ENCODE measurements around the gene ISM1. TPM values are rescaled to one million over a fixed set of nuclear protein-coding genes. Genes with fewer than 3 reads are reported as not detected.

Gene ISM1
- total and polyA plus RNA-seq, 2 of the 13 experiments (the other 11 are each of a cell fraction or from before 2014, with no cell fraction given), result 0.40 to 1.4 TPM

DNA sequence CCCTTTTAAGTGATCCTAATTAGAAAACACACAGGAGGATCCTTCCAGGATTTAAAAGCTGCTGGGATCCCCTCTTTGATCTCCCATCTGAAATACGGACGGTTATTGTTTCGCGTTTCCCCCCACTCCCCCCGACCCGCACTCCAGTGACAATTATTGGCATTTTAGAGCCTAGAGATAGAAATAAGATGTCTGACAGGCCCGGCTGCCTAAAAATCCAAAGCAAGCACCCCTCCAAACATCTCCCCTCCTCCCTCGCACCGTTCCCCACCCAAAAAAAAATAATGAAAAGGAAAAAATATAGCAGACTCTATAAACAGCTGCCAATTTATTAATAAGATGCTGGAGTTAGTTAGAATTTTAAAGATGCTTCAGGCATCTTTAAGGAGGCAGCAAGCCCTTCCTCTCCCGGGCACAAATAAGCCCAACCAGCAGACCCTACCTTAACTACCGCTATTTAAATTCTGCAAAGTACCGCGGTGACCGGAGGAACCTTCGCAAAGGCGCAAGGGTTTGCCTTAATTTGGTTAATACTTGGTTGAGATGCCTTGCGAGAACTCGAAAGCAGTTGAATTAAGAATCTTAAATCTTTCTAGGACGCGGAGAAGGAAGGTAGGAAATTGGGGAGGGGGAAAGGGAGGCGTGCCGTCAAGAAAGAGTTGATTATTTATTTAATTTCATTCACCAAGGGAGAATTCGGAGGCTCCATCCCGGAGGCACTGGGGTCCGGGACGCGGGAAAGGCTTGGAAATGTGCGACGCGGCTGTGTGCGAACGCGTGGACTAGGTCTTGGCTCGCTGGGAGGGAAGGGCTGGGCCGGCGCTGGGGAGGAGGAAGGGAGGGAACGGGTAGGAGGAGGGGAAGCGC is 1.5 kb upstream of the ISM1 start:
- intact Hi-C loops (cut with micrococcal nuclease; ENCODE audit: unreplicated experiment) (loop anchor here (5.0 kb wide), 1 partner anchor 328 kb away; no protein-coding TSS in a partner anchor), in situ Hi-C loops (cut with HindIII; ENCODE audit: extremely low pct_ligation_motif_present, low pct_unique_long_range_greater_than_20kb) (no loop called here)
- Histone ChIP-seq H3K9ac (ENCODE audit: insufficient read depth, low read depth, low read length) (no peak overlapping the region), H3K4me1 (ENCODE audit: insufficient read depth, low read length) (peaks cover 34% of the 10 kb centered on the region), H3K27ac (ENCODE audit: extremely low read length, insufficient read depth, low read length) (no peak overlapping the region), H3K79me2 (ENCODE audit: insufficient read depth, low read length) (no peaks in the 10 kb centered on the region), H3K4me2 (ENCODE audit: low read depth, low read length) (peak overlapping the region; percentile 94), H3K36me3 (replicated peaks in 1 of 2; ENCODE audit: control insufficient read depth in 1 of 2, insufficient read depth in 2 of 2, low read length in 2 of 2) (no peaks in the 10 kb centered on the region), H3K27me3 (ENCODE audit: control insufficient read depth in 1 of 2, insufficient read depth in 2 of 2, low read length in 2 of 2) (peaks cover 0 to 42% of the 10 kb centered on the region in 2 experiments; a peak in 3 of 5 replicates), H4K20me1 (ENCODE audit: insufficient read depth, low read length) (no peaks in the 10 kb centered on the region), H3K9me3 (ENCODE audit: low read length) (no peaks in the 10 kb centered on the region), H3K4me3 (replicated peaks in 1 of 3; ENCODE audit: insufficient read depth in 1 of 3, low read depth in 2 of 3, low read length in 3 of 3) (peak overlapping the region in 2 of 3 experiments; percentile 77 to 81; a peak in 3 of 6 replicates), H2AFZ (ENCODE audit: low read length) (no peak overlapping the region)
- TF ChIP-seq ZNF781 (CRISPR knock-in tag; IDR thresholded peaks at IDR 0.05; ENCODE audit: borderline replicate concordance, not compliant biosample characterization) (peak; percentile 0), SP4 (CRISPR knock-in tag; IDR thresholded peaks at IDR 0.05) (0 out of 2 replicates have a peak, but pooled peaks have one; percentile 1), PCBP2 (optimal IDR thresholded peaks at IDR 0.05; ENCODE audit: low read depth, low read length, poor library complexity, severe bottlenecking) (peak; percentile 70), HNRNPK (IDR thresholded peaks at IDR 0.05; ENCODE audit: low read depth, low read length, poor library complexity, severe bottlenecking) (peak; percentile 42), ZNF430 (CRISPR knock-in tag; IDR thresholded peaks at IDR 0.05) (no peak)
- TF ChIP-seq, protein P1, sequence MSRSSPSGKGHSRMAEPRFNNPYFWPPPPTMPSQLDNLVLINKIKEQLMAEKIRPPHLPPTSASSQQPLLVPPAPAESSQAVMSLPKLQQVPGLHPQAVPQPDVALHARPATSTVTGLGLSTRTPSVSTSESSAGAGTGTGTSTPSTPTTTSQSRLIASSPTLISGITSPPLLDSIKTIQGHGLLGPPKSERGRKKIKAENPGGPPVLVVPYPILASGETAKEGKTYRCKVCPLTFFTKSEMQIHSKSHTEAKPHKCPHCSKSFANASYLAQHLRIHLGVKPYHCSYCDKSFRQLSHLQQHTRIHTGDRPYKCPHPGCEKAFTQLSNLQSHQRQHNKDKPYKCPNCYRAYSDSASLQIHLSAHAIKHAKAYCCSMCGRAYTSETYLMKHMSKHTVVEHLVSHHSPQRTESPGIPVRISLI (CRISPR knock-in tag; IDR thresholded peaks at IDR 0.05; ENCODE audit: borderline replicate concordance), result no peak
- TF ChIP-seq, protein P2, sequence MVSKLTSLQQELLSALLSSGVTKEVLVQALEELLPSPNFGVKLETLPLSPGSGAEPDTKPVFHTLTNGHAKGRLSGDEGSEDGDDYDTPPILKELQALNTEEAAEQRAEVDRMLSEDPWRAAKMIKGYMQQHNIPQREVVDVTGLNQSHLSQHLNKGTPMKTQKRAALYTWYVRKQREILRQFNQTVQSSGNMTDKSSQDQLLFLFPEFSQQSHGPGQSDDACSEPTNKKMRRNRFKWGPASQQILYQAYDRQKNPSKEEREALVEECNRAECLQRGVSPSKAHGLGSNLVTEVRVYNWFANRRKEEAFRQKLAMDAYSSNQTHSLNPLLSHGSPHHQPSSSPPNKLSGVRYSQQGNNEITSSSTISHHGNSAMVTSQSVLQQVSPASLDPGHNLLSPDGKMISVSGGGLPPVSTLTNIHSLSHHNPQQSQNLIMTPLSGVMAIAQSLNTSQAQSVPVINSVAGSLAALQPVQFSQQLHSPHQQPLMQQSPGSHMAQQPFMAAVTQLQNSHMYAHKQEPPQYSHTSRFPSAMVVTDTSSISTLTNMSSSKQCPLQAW (CRISPR knock-in tag; IDR thresholded peaks at IDR 0.05), result no peak
- TF ChIP-seq, protein P3, sequence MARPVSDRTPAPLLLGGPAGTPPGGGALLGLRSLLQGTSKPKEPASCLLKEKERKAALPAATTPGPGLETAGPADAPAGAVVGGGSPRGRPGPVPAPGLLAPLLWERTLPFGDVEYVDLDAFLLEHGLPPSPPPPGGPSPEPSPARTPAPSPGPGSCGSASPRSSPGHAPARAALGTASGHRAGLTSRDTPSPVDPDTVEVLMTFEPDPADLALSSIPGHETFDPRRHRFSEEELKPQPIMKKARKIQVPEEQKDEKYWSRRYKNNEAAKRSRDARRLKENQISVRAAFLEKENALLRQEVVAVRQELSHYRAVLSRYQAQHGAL (CRISPR knock-in tag; IDR thresholded peaks at IDR 0.05; ENCODE audit: not compliant biosample characterization), result peak; percentile 5
- ATAC-seq, result no peak
- 82% methylated on average over 38 of the region's 38 CpGs for WGBS (ENCODE audit: low lambda C conversion rate)
- ChIA-PET POLR2A (interaction anchor here (1.0 to 1.7 kb wide), 2 partner anchors 21 to 24 kb away, joined by 3 to 12 read pairs; no protein-coding TSS in a partner anchor), CTCF (ENCODE audit: low intra/inter-chr PET ratio, low total read pairs) (no interaction called here)
- no peak for DNase-seq (ENCODE audit: low spot score)
- BruUV-seq (replicated peaks), result no TSS peak
- no peak for FAIRE-seq

Data from HepG2 (cell line).